NCI-H146 treated with DMSO at 0.1 percent for 48 hours (cell line): Measurements from ENCODE around the gene UPF2.
"Not testable (repeated sequence)": the region's sequence is repeated elsewhere in the genome, so short reads cannot be mapped to it uniquely, and the experiment has no call there.

Source experiments
- DNase-seq: peaks from one replicate; lab custom pipeline; 2025; ENCODE audit not compliant: unreplicated experiment; lab: John Stamatoyannopoulos, UW

UPF2 gene

GRCh38 chr10:12045596-12045995 is 3.0 kb upstream of the UPF2 start:
- DNase-seq, result no peak

GRCh38 chr10:12042409-12042796 is 206 bp downstream of the UPF2 start:
- DNase-seq, result no peak

DNA sequence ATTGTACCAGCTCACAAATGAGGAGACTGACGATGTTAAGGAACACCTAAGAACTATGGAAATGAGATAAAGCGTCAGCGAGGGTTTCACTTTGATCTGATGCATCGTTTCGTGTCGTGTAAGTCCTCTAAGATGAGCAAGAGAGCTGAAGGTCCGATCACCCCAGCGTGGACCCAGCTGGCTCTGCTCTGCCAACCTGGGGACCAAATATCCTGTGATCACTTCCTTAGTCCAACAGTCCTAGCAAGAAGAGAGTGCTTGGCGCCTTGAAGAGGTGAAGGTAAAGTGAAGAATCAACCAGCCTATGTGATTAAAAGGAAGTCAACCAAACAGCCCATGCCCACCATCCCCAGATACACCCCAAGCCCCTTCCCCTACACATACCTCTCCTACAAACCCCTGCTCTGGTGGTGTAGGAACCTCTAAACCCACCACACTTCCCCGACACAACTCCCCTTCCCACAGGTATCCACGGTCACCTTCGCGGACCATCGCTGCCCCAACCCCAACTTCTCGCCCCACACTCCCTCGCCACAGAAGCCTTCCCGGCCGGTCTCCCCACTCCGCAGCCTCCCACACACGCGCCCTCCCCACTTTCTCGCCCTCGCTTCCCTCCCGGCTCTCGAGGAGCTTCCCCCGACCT is 722 bp downstream of the UPF2 start:
- DNase-seq, result peak; percentile 14

DNA sequence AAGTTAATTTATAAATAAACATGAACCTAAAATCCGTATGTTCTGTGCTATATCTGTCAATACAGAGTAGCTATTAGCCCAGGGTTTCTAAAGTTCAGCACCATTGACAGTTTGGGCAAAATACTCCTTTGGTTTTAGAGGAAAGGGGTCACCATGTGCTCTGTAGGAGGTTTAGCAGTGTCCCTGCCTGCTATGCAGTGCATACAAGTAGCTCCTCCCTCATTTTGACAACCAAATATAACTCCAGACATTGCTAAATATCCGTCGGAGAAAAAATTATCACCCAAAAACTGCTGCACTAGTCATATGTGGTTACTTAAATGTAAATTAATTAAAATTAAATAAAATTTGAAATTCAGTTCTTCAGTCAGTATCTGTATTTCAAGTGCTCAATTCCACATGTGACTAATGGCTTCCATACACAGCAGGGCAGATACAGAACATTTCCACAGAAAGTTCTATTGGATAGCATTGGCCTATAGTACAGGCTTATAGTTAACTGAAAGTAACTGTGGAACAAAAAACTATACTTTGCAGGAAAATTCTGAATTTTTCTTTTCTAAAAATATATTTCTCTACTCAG is 6.4 kb downstream of the UPF2 start:
- DNase-seq, result no peak

DNA sequence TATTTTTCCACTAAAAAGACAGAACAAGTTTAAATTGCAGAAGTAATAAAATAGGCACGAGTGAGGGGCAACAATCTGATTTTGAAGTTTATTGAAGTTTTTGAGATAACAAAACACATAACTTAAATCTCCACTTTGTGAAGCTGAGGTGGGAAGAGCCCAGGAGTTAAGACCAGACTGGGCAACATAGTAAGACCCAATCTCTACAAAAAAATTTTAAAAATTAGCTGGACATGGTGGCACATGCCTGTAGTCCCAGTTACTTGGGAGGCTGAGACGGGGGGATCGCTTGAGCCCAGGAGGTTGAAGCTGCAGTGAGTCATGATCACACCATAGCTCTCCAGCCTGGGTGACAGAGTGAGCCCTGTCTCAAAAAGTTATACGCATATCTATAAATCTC is 11.2 kb downstream of the UPF2 start:
- DNase-seq, result no peak

DNA sequence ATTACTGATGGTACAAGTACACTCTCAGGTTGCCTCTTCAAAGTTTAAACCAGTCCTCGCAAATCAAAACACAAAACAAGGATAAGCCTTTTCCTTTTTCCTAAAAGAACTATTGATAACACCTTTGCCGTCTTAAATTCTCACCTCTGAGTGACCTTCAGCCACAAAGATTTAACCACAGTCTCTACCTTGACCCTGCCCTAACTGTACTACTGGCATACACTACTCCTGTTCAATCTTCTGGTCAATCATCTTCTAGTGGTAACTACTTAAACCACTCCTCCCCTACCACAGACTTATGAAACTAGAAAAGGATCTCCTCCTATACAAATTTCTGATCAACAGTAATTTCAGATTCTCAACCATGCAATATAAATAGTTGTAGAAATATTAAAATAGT is 15.1 kb downstream of the UPF2 start:
- DNase-seq, result no peak

DNA sequence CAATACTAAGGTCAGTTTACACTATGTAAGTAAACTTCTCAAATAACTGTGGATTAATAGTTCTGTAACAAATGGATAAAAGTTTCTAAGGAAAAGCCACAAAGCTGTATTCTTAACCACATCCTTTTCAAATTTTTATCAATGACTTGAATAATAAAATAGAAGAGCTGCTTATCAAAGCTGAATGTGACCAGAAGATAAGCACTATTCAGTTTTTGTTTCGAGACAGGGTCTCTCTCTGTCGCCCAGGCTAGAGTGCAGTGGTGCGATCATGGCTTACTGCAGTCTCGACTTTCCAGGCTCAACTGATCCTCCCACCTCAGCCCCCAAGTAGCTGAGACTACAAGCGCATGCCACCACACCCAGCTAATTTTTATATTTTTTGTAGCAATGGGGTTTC is 17.0 kb downstream of the UPF2 start:
- no peak for DNase-seq

- no peak for DNase-seq
Observed at GRCh38 chr10:12022580-12023257, 19.9 kb downstream of the UPF2 start.

DNA sequence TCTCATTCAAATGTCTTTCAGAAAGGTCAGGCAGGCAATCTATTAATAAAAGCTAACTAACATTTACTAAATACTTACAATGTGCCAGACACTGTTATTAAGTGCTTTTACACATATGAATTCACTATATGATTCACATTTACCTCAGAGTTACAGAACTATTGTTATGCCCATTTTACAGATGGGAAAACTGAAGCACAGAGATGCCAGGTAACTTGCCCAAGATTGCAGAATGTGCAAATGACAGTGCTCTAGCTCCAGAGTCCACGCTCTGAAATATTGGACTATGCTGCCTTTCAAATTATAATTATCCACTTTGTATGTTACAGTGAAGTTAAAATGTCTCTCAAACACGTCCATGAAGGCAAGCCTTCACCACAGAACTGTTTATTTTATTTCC is 22.0 kb downstream of the UPF2 start:
- DNase-seq, result no peak

DNA sequence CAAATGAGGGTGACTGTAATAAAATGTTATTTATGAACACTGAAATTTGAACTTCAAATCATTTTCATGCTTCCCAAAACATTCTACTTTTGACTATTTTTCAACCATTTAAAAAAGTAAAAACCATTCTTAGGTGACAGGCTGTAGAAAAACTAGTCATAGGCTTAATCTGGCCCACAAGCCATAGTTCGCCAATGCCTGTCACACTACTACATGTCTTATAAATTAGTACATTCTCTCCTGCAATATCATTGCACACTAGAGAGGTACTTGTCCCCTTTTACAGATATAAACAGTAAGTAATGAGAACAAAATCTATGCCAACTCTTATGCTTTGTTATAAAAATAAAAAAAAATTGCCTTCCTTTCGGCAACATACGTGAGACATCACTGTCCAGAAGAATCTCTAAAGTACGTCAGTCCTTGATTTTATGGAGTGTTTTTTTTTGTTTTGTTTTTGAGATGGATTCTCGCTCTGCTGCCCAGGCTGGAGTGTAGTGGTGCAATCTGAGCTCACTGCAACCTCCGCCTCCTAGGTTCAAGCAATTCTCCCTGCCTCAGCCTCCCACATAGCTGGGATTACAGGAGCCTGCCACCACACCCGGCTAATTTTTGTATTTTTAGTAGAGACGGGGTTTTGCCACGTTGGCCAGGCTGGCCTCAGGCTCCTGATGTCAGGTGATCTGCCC is 23.2 kb downstream of the UPF2 start:
- no peak for DNase-seq

- no peak for DNase-seq
Observed at GRCh38 chr10:12018438-12019282, 23.9 kb downstream of the UPF2 start.

DNA sequence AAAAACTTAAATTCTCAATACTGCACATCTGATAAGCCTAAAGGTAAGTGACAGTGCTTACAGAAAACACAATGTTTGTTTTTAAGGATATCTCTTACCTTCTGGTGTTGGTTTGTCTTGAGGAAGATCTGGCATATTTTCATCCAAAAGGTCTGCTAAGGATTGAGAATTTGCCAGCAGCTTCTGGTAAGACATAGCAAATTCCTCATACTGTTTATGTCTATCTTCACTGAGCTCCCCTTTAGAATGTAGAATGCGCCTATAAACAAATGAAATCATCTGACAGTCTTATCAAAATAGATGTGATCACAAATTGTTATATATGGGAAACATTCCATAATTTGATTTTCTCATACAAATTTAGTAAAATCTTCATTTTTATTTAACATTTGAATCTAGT is 28.7 kb downstream of the UPF2 start:
- no peak for DNase-seq

GRCh38 chr10:12013391-12013790 is 29.2 kb downstream of the UPF2 start:
- DNase-seq, result not testable (repeated sequence)

DNA sequence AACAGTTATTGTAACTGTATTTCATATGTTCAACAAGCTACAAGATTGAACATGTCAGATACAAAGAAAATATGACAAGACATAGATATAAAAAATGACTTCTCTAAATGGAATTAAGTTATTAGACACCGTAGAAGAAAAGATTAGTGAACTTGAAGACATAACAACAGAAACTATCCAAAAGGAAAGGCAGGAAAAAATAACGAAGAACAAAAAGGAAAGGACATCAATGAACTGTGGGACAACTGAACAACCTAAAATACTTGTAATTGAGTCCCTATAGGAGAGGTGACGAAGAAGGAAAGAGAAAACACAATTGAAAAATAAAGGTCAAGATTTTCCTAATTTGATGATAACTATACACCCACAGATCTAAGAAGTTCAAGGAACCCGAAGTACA is 32.3 kb downstream of the UPF2 start:
- no peak for DNase-seq

DNA sequence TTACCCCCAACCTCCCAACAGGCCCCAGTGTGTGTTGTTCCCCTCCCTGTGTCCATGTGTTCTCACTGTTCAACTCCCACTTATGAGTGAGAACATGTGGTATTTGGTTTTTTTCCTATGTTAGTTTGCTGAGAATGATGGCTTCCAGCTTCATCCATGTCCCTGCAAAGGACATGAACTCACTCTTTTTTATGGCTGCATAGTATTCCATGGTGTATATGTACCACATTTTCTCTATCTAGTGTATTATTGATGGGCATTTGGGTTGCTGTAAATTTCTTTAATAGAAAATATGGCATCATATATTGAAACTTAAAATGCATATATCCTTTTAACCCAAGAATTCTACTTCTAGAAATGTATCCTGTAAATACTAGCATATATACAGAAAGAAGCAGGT is 33.8 kb downstream of the UPF2 start:
- not testable (repeated sequence) for DNase-seq

GRCh38 chr10:12006671-12007070 is 35.9 kb downstream of the UPF2 start:
- DNase-seq, result no peak

- no peak for DNase-seq
Observed at GRCh38 chr10:11993834-11994468, 48.7 kb downstream of the UPF2 start.

- DNase-seq, result no peak
Observed at GRCh38 chr10:11988924-11989323, 53.7 kb downstream of the UPF2 start.

DNA sequence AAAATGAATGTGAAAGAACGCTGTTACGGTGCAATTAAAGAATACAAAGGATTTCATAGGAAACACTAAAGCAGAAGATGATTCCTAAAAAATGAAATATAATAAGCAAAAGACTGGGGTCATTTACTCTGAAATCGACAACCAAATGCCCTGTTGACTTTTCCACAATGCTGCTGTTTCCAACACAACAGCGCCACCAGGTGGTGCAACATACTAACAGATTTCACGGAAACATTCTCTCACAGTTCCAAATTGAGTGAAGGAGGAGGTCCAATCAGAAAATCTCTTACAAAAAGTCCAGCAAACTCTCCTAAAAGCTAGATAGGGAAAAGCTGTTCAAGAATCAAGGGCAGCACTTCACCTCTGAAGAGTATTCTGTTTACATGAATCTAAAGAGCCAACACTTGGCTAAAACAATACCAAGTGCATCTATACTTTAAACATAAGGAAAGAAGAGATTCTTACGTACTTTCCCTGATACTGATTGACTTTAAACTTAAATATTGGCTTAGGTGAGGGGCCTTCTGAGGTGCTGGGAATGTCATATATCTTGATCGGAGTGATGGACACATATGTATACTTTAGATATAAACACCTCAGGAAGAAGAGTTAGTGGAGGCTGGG is 55.9 kb downstream of the UPF2 start:
- peak; percentile 75 for DNase-seq

GRCh38 chr10:11982253-11982652 is 60.4 kb downstream of the UPF2 start:
- no peak for DNase-seq
